Measurements from ENCODE around the gene LRCH4. TPM values are rescaled to one million over a fixed set of nuclear protein-coding genes. Genes with fewer than 3 reads are reported as not detected.

Gene LRCH4
- total and polyA plus RNA-seq, 2 donors (not counting 3 experiments of a cell fraction or from before 2014, with no cell fraction given) = 32.1 to 56.1 TPM

DNA sequence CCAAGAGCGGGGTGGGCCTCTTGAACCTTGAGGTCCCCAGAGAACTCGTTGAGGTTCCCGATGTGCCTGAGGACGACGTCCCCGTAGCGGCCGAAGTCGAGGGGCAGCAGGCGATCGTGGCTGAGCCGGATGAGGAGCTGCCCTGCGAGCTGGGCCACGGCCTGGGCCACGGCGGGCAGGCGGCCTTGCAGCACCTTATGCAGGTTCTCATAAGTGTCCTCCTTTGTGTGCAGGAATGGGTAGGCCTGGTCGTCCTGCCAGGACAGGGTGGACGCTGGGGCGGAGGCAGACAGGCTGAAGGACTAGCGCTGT is 41.3 kb upstream of the LRCH4 start:
- TF ChIP-seq EZH2 (IDR thresholded peaks at IDR 0.05; ENCODE audit: borderline replicate concordance, low read depth, low read length, severe bottlenecking) (no peak), FOS (IDR thresholded peaks at IDR 0.05; ENCODE audit: borderline replicate concordance, insufficient read depth, low read length) (no peak), MYC (IDR thresholded peaks at IDR 0.05; ENCODE audit: low read depth, low read length) (no peak), JUN (IDR thresholded peaks at IDR 0.05; ENCODE audit: borderline replicate concordance, insufficient read depth, insufficient read length, low read depth) (no peak), POLR2AphosphoS5 (IDR thresholded peaks at IDR 0.05; ENCODE audit: insufficient read depth, low read depth, low read length) (no peak), GATA2 (IDR thresholded peaks at IDR 0.05; ENCODE audit: insufficient read depth, insufficient read length, low read depth, low read length) (no peak), POLR2A (IDR thresholded peaks at IDR 0.05; ENCODE audit: low read depth, low read length) (no peak)
- TF ChIP-seq, protein P1, sequence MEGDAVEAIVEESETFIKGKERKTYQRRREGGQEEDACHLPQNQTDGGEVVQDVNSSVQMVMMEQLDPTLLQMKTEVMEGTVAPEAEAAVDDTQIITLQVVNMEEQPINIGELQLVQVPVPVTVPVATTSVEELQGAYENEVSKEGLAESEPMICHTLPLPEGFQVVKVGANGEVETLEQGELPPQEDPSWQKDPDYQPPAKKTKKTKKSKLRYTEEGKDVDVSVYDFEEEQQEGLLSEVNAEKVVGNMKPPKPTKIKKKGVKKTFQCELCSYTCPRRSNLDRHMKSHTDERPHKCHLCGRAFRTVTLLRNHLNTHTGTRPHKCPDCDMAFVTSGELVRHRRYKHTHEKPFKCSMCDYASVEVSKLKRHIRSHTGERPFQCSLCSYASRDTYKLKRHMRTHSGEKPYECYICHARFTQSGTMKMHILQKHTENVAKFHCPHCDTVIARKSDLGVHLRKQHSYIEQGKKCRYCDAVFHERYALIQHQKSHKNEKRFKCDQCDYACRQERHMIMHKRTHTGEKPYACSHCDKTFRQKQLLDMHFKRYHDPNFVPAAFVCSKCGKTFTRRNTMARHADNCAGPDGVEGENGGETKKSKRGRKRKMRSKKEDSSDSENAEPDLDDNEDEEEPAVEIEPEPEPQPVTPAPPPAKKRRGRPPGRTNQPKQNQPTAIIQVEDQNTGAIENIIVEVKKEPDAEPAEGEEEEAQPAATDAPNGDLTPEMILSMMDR (IDR thresholded peaks at IDR 0.05; ENCODE audit: extremely low read depth in 1 of 2, insufficient read depth in 1 of 2, low read depth in 1 of 2, low read length in 2 of 2) = no peak
- TF ChIP-seq, protein P2, sequence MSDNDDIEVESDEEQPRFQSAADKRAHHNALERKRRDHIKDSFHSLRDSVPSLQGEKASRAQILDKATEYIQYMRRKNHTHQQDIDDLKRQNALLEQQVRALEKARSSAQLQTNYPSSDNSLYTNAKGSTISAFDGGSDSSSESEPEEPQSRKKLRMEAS (IDR thresholded peaks at IDR 0.05; ENCODE audit: insufficient read depth, insufficient read length) = no peak
- Histone ChIP-seq H3K36me3 (ENCODE audit: control insufficient read depth in 2 of 2, extremely low read depth in 1 of 2, insufficient read depth in 2 of 2, low read length in 2 of 2) (no peaks in the 10 kb centered on the region), H3K9ac (replicated peaks; ENCODE audit: extremely low read depth, insufficient read depth, low read length) (no peak overlapping the region), H3K79me2 (ENCODE audit: control insufficient read depth, insufficient read depth, low read length) (no peaks in the 10 kb centered on the region), H3K27ac (ENCODE audit: insufficient read depth, low read depth, low read length) (no peak overlapping the region), H3K4me3 (replicated peaks in 1 of 3; ENCODE audit: insufficient read depth in 1 of 3, low read depth in 1 of 3, low read length in 3 of 3) (no peak overlapping the region), H3K4me1 (ENCODE audit: control insufficient read depth, extremely low read depth, insufficient read depth, low read length) (peaks cover 3% of the 10 kb centered on the region), H2AFZ (ENCODE audit: low read depth, low read length) (peak overlapping the region; percentile 65), H3K9me1 (replicated peaks; ENCODE audit: control insufficient read depth, extremely low read depth, insufficient read depth, low read length) (no peaks in the 10 kb centered on the region), H3K27me3 (ENCODE audit: control insufficient read depth in 2 of 2, insufficient read depth in 2 of 2, low read length in 2 of 2) (no peaks in the 10 kb centered on the region), H3K9me3 (replicated peaks; ENCODE audit: control insufficient read depth, insufficient read depth, low read length) (no peaks in the 10 kb centered on the region), H3K4me2 (ENCODE audit: insufficient read depth, low read length) (peak overlapping the region; percentile 33), H4K20me1 (replicated peaks; ENCODE audit: control insufficient read depth, extremely low read depth, insufficient read depth, low read length) (no peaks in the 10 kb centered on the region)
- dilution Hi-C loops (cut with MboI; ENCODE audit: extremely low pct_ligation_motif_present, low sequenced_read_pairs) (no loop called here), intact Hi-C loops (cut with micrococcal nuclease) (loop anchor here (5.0 kb wide), 1 partner anchor 65 kb away; the partner anchor contains the start of gene GIGYF1)
- CTCF ChIA-PET = interaction anchor here (0.5 to 2.4 kb wide), 5 partner anchors 7 to 158 kb away, joined by 3 to 11 read pairs (median 4); partner anchors contain the start of gene MOSPD3
- POLR2A ChIA-PET = no interaction called here
- DNase-seq (ENCODE audit: low read depth, low spot score) (no peak), FAIRE-seq (no peak)
- BruUV-seq (replicated peaks) = no TSS peak
